Activated T-helper 2 cell treated with anti-CD3 and anti-CD28 coated beads, Interferon-gamma antibody, Interleukin-2, Interleukin-4, amounts not matched to agents 10 μg/mL and 5 μg/mL and 100 μg/mL, durations not matched to agents 14 hours and 24 hours and 36 hours (primary cell): Measurements from ENCODE around the gene TSSK6. TPM values are rescaled to one million over a fixed set of nuclear protein-coding genes. Genes with fewer than 3 reads are reported as not detected.
A peak's percentile ranks its signal among the peaks of the same experiment; 100 is the strongest.

ENCODE experiments used
- DNase-seq: peaks from one replicate; pipeline ENCODE4 v3.0.0; 2021; ENCODE audit warnings: low spot score
- H3K27ac Mint-ChIP-seq: one replicate; pipeline ENCODE4 v1.8.0; 2021; ENCODE audit warnings: mixed read lengths
- H3K27me3 Mint-ChIP-seq: one replicate; pipeline ENCODE4 v1.8.0; 2021; ENCODE audit warnings: low read depth, mixed read lengths
- H3K36me3 Mint-ChIP-seq: one replicate; pipeline ENCODE4 v1.8.0; 2021; ENCODE audit warnings: low read depth, mixed read lengths
- H3K4me1 Mint-ChIP-seq: one replicate; pipeline ENCODE4 v1.8.0; 2021; ENCODE audit warnings: low read depth, mixed read lengths
- H3K4me3 Mint-ChIP-seq: one replicate; pipeline ENCODE4 v1.8.0; 2021; ENCODE audit warnings: low read depth, mild to moderate bottlenecking, moderate library complexity, mixed read lengths
- H3K9me3 Mint-ChIP-seq: one replicate; pipeline ENCODE4 v1.8.0; 2021; ENCODE audit warnings: mixed read lengths
- intact Hi-C: fragments of 100-400 bp; cut with micrococcal nuclease; formaldehyde crosslinking; loops from one replicate; pipeline ENCODE4 v1.15.1; 2023
- total RNA-seq: library from RNA; stranded (reverse); gene quantifications from 2 replicates; pipeline ENCODE4 v1.2.3, GENCODE V29; 2022

TSSK6 gene
- total RNA-seq = 2.6 and 2.9 TPM in 2 replicates

DNA sequence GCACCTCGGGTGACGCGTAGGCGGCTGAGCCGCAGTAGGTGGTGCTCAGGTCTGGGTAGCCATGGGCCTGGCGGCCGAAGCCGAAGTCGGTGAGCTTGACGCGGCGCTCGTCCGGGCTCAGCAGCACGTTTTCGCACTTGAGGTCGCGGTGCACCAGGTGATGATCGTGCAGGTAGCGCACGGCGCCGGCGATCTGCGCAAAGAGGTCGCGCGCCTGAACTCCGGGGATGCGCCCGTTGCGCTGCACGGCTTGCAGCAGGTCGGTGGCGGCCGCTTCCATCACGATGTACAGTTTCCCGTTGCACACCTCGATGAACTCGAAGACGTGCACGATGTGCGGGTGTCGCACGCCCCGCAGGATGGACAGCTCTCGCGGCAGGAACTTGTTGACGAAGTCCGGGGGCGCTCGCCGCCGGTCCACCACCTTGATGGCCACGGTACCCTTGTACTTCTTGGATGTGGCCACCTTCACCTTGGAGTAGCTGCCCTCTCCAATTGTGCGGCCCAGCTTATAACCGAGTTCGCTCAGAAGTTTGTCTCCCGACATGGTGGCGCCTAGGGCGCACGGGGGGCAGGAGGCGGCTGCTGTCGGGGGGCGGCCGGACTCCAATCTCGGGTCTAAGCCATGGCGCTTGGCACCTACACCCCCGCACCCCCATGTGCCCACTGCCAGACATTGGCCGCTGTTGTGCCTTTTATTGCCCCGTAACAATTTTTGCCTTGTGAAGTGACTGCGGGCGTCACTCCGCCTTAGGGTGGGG lies at the start of gene TSSK6:
TSS of gene TSSK6 (minus strand) at position 668 of the 761 bp plus-strand sequence. CDS start at position 547, 121 bp downstream.
- intact Hi-C loops = no loop called here
- Mint-ChIP-seq H3K4me3 (peak within 1 kb of the TSS; percentile 92), H3K36me3 (peaks cover 29% of the 10 kb centered on the region), H3K27ac (peak within 1 kb of the TSS; percentile 94), H3K4me1 (no peaks in the 10 kb centered on the region), H3K27me3 (no peaks in the 10 kb centered on the region), H3K9me3 (no peaks in the 10 kb centered on the region)
- DNase-seq = no peak

DNA sequence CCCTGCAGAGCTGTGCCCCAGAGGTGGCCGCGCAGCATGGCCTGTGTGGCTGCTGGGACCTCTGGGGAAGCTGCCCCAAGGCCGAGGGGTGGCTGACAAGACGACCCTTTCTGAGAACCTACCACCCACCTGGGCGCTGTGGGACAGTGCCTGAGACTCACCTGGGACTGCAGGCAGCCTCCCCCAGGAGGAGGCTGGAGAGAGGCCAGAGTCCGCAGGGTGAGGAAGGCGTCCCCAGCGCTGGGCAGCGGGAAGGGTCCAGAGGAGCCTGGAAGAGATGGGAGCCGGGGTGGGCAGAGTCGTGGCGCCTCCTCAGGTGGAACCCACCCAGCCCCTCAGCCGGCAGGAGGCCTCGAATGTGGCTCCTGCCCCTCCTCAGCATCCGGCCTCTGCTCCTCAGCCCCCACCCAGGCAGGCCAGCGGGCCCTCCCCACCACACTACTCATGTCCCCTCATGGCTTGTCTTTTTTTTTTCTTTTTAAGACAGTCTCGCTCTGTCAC lies 48.0 kb upstream of the TSSK6 start:
- H3K4me1 Mint-ChIP-seq = peaks cover 4% of the 10 kb centered on the region
- no peak for DNase-seq
- peaks cover 59% of the 10 kb centered on the region for H3K36me3 Mint-ChIP-seq
- H3K27me3 Mint-ChIP-seq = no peaks in the 10 kb centered on the region
- no peak overlapping the region for H3K4me3 Mint-ChIP-seq
- no peak overlapping the region for H3K27ac Mint-ChIP-seq
- no peaks in the 10 kb centered on the region for H3K9me3 Mint-ChIP-seq
- intact Hi-C loops = no loop called here

DNA sequence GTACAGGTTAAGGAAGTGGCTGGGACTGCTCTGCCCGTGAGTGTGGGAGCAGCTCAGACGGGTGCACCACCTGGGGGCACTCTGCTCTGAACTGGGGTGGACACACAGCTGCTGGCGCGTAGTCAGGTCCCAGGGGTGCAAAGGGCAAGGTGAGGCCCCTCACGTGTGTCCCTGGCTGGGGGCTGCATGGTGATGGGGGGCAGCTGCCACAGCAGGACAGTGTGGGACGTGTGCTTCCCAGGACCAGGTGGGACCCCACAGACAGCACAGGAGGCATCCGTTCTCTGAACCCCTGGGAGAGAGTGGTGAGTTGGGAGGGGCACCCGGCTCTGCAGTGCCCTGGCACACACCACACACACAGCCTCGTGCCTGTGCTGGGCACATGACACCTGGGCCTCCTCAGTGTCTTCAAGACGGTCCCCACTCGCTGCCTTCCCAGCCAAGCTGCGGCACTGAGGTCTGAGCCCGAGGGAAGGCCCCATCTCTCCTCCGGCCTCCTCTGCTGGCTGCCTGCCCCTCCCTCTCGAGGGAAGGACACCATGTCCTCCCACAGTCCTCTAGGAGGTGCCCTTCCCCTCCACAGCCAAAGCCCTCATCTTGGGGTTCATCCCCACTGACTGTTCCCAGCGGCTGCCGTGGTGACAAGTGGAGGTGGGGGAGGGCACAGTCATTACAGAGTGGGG lies 47.5 kb upstream of the TSSK6 start:
- intact Hi-C loops = no loop called here
- no peaks in the 10 kb centered on the region for H3K9me3 Mint-ChIP-seq
- H3K4me3 Mint-ChIP-seq = no peak overlapping the region
- DNase-seq = no peak
- peaks cover 57% of the 10 kb centered on the region for H3K36me3 Mint-ChIP-seq
- H3K4me1 Mint-ChIP-seq = peaks cover 4% of the 10 kb centered on the region
- no peak overlapping the region for H3K27ac Mint-ChIP-seq
- no peaks in the 10 kb centered on the region for H3K27me3 Mint-ChIP-seq

DNA sequence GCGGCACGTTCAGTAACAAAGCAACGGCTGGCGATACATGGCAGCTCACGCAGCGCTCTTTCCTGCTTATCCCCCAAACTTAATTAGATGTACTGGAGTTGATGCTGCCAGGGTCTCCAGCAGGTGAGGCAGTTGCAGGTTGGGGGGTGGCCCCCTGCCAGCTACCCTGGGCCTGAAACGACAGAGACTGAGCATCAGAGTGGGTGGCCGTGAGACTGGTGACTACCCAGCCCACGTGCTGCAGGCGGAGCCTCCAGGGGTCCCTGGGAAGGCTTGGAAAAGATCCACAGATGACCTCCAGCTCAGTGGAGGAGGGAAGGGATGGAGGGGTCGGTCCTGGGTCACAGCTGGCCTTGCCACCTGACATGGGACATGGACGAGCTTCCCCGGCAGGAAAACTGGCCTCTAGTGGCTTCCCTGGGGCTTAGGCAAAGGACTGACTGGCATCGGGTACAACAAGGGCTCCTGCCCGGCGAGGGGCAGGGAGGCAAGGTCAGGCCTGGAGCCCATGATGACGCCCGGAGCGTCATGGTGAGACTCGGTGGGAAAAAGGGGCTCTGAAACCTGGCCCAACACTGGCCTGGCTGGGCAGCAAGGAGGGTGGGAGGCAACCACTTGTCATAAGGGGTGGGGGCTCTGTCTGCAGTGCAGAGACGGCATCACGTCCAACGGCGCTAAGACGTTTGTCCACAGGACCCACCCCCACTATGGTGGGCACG lies 46.8 kb upstream of the TSSK6 start:
- peaks cover 52% of the 10 kb centered on the region for H3K36me3 Mint-ChIP-seq
- no peak overlapping the region for H3K27ac Mint-ChIP-seq
- intact Hi-C loops = no loop called here

DNA sequence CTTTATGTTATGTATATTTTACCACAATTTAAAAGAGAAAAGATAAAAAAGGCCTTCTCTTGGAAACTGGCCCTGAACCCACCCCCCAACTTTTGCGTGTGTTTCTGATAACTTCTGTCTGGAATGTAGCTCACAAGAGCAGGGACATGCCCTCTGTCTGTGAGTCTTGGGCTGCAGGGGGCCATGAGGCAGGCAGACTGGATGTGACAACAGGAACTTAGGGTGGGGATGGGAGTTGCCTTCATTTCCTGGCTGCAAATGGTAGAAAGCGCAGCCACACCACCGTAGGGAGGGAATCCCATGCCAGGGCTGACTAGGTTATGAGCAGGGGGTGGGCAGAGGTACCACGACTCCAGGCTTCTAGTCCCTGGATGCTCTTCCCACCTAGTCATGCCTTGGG lies 44.6 kb upstream of the TSSK6 start:
- no peaks in the 10 kb centered on the region for H3K9me3 Mint-ChIP-seq
- H3K4me3 Mint-ChIP-seq = no peak overlapping the region
- peaks cover 43% of the 10 kb centered on the region for H3K36me3 Mint-ChIP-seq
- peaks cover 4% of the 10 kb centered on the region for H3K4me1 Mint-ChIP-seq
- H3K27ac Mint-ChIP-seq = no peak overlapping the region
- H3K27me3 Mint-ChIP-seq = no peaks in the 10 kb centered on the region
- intact Hi-C loops = no loop called here
- no peak for DNase-seq

More for the DNA sequence above, 46.8 kb upstream of the TSSK6 start:
- H3K9me3 Mint-ChIP-seq = no peaks in the 10 kb centered on the region
- H3K27me3 Mint-ChIP-seq = no peaks in the 10 kb centered on the region
- H3K4me3 Mint-ChIP-seq = no peak overlapping the region
- no peak for DNase-seq
- H3K4me1 Mint-ChIP-seq = peaks cover 4% of the 10 kb centered on the region

DNA sequence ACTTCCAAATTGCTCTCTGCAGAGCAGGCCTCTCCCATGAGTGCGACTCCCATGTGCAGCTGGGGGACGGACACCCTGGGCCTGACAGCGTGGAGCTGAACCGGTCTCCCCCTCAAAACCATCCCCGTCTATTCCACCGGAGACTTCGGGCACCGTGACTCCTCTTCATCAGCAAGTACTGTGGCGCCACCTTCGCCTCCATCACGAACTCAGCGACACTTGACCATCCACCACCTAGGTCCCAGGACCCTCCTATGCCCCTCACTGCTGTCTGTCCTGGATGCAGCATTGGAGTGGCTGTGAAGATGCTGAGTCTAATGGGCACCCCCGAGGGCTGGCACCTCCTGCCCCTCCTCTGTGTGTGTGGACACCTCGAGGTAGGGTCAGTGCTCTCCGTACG lies 43.3 kb upstream of the TSSK6 start:
- no peak for DNase-seq
- H3K4me1 Mint-ChIP-seq = peaks cover 7% of the 10 kb centered on the region
- intact Hi-C loops = no loop called here
- H3K27me3 Mint-ChIP-seq = no peaks in the 10 kb centered on the region
- H3K9me3 Mint-ChIP-seq = no peaks in the 10 kb centered on the region
- no peak overlapping the region for H3K27ac Mint-ChIP-seq
- H3K36me3 Mint-ChIP-seq = peaks cover 32% of the 10 kb centered on the region
- H3K4me3 Mint-ChIP-seq = no peak overlapping the region

DNA sequence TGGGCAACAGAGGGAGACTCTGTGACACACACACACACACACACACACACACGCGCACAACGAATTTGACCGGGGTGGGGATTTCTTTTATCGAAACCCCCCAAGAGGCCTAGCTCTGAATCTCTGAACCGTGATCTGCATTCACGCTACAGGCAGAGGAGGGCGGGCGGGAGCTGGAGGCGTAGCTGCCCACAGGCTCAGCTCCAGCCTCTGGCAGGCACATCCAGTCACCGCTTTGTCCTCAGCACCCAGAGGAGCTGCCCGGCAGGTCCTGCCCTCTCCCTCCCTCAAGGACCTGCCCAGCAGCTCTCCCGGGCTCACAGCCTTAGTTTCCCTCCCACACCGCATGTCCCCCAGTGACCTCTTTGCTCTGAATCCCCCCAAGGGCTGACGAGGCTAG lies 42.7 kb upstream of the TSSK6 start:
- Mint-ChIP-seq H3K4me3 (no peak overlapping the region), H3K36me3 (peaks cover 30% of the 10 kb centered on the region), H3K27ac (no peak overlapping the region), H3K9me3 (no peaks in the 10 kb centered on the region), H3K4me1 (peaks cover 7% of the 10 kb centered on the region), H3K27me3 (no peaks in the 10 kb centered on the region)
- no peak for DNase-seq
- intact Hi-C loops = no loop called here

DNA sequence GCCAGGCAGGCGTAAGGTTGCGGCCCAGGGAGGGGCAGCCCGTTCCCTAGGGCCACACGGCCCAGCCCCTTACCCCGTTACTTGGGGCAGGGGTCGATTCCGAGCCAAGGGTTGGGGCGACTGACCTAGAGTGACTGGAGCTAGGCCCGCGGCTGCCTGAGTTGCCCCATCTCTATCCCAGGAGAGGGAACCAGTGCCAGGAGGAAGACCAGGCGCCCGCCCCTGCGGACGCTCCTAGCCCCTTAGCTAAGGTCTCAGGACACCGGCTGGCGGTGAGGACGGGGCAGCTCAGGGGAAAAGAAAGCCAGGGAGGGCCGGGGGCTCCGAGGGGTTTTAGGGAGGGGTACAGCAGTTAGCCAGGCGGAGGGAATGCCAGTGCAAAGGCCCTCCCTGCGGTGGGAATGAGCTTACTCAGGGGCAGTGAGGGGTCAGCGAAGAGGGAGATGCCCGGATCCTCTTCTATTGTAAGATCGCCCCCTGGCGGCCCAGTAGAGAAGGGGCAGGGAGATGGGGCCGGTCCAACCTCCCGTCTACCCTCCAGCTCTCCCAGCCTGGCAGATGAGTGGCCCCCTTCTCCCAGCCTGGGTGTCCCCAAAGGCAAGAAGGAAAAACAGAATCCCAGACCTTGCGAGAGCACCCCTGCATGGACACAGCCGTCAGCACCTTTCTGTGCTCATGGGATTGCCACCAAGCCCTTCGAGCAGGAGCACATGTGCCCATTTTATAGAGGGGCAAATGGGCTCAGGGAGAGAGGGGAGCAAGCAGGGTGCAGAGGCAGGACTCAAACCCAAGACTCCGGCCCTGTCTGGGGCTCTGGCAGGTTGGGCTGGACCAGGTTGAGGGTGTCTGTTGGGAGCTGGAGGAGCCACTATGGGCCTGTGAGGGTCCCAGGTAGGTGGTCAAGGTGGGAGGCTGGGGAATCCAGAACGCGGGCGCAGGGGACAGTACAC lies 39.0 kb upstream of the TSSK6 start:
- peaks cover 6% of the 10 kb centered on the region for H3K36me3 Mint-ChIP-seq
- no peak overlapping the region for H3K4me3 Mint-ChIP-seq
- DNase-seq = peak; percentile 40
- H3K27ac Mint-ChIP-seq = no peak overlapping the region
- H3K4me1 Mint-ChIP-seq = peaks cover 2% of the 10 kb centered on the region
- H3K9me3 Mint-ChIP-seq = no peaks in the 10 kb centered on the region
- H3K27me3 Mint-ChIP-seq = no peaks in the 10 kb centered on the region
- intact Hi-C loops = loop anchor here (1.0 kb wide), 1 partner anchor 22 kb away; no protein-coding TSS in a partner anchor

DNA sequence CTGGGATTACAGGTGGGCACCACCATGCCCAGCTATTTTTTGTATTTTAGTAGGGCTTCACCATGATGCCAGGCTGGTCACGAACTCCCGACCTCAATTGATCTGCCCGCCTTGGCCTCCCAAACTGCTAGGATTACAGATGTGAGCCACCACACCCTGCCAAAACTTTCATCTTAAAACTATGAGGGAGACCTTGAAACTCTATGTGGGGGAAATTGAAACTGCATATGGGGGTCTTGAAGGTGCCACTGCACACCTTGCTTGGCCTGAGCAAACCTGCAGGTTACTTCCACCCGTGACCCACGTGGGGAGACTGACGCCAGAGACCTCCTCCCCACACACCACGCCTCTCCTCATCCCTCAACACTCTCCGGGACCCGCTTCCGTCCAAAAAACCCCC lies 38.3 kb upstream of the TSSK6 start:
- H3K27ac Mint-ChIP-seq = no peak overlapping the region

DNA sequence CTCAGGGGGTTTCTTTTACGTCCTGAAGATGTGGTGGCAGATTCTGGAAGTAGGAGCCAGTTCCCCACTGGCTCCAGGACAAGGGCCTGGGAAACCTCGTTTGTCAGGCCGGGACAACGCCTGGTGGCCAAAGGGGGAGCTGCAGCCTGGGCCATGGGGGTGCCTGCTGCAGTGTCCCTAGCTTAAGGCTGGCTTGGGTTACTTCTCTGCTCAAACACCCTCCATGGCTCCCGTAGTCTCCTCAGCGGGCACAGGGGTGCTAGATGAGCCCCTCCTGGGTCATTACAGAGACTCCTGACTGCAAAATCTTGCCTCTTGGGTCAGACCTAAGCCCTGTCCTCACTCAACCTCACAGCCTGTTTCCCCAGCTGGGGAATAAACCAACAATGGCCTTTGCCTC lies 37.5 kb upstream of the TSSK6 start:
- no peaks in the 10 kb centered on the region for H3K9me3 Mint-ChIP-seq
- no peak overlapping the region for H3K27ac Mint-ChIP-seq
- DNase-seq = no peak
- H3K4me1 Mint-ChIP-seq = peaks cover 2% of the 10 kb centered on the region
- intact Hi-C loops = no loop called here
- no peaks in the 10 kb centered on the region for H3K36me3 Mint-ChIP-seq
- peaks cover 3% of the 10 kb centered on the region for H3K27me3 Mint-ChIP-seq
- no peak overlapping the region for H3K4me3 Mint-ChIP-seq

More for the DNA sequence above, 38.3 kb upstream of the TSSK6 start:
- Mint-ChIP-seq H3K9me3 (no peaks in the 10 kb centered on the region), H3K27me3 (peaks cover 3% of the 10 kb centered on the region), H3K4me1 (peaks cover 2% of the 10 kb centered on the region), H3K4me3 (no peak overlapping the region), H3K36me3 (no peaks in the 10 kb centered on the region)
- intact Hi-C loops = loop anchor here (1.0 kb wide), 1 partner anchor 21 kb away; no protein-coding TSS in a partner anchor
- no peak for DNase-seq

DNA sequence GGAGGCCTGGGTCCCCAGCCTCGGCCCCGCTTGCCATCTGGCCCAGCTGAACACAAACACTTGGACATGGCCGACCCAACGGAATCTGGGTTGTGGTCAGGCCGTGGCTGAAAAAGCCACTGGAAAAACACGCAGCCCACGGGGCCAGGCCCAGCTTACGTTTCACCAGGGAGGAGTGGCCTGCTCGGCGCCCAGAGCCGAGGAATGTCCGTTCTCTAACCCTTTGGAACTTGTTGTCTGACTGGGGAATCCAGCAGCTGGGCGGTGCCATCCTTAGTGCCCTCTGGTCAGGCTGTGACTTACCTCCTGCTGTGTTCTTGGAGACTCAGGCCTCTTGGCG lies 36.5 kb upstream of the TSSK6 start:
- peaks cover 2% of the 10 kb centered on the region for H3K4me1 Mint-ChIP-seq
- H3K36me3 Mint-ChIP-seq = no peaks in the 10 kb centered on the region

More for the DNA sequence above, 36.5 kb upstream of the TSSK6 start:
- DNase-seq = no peak
- no peak overlapping the region for H3K27ac Mint-ChIP-seq
- peaks cover 3% of the 10 kb centered on the region for H3K27me3 Mint-ChIP-seq
- H3K4me3 Mint-ChIP-seq = no peak overlapping the region
- H3K9me3 Mint-ChIP-seq = no peaks in the 10 kb centered on the region
- intact Hi-C loops = no loop called here
